OCI-LY1 (cell line): Measurements from ENCODE around the gene GNAZ.

Source experiments
- EZH2 ChIP-seq: fragments of 200-600 bp; sonication (generic), shearing (Covaris generic); IDR thresholded peaks from 2 replicates; pipeline ENCODE4 v1.8.0; 2017; ENCODE audit warnings: borderline replicate concordance, mixed run types, mild to moderate bottlenecking, antibody characterized with exemption, low read length, moderate library complexity, mixed read lengths
- TF ChIP-seq, protein P1 (sequence below): fragments of 200-600 bp; sonication (generic), shearing (Covaris generic); IDR thresholded peaks from 2 replicates; pipeline ENCODE4 v1.5.1; 2017; ENCODE audit warnings: mild to moderate bottlenecking, antibody characterized with exemption, low read length, moderate library complexity, mixed read lengths

DNA sequence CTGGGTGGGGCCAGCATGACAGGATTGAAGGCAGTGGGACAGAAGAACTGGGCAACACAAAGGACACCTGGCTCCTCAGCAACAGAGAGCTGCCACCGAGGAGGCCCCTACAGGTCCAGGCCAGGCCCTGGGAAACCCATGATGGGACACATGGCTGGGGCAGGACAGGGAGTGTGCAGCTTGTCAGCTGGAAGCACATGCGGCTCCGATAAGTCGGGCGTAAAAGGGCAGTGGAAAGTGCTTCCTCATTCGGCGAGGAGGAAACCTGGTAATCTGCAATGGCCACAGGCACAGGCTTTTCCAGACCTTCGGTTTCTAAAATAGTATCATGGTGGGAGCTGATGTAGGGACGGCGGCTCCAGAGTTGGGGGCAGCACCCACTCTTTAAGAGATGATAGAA is 16.5 kb downstream of the GNAZ start:
- TF ChIP-seq, protein P1, sequence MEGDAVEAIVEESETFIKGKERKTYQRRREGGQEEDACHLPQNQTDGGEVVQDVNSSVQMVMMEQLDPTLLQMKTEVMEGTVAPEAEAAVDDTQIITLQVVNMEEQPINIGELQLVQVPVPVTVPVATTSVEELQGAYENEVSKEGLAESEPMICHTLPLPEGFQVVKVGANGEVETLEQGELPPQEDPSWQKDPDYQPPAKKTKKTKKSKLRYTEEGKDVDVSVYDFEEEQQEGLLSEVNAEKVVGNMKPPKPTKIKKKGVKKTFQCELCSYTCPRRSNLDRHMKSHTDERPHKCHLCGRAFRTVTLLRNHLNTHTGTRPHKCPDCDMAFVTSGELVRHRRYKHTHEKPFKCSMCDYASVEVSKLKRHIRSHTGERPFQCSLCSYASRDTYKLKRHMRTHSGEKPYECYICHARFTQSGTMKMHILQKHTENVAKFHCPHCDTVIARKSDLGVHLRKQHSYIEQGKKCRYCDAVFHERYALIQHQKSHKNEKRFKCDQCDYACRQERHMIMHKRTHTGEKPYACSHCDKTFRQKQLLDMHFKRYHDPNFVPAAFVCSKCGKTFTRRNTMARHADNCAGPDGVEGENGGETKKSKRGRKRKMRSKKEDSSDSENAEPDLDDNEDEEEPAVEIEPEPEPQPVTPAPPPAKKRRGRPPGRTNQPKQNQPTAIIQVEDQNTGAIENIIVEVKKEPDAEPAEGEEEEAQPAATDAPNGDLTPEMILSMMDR, result no peak
- no peak for TF ChIP-seq EZH2
